ENCODE results near the gene ANKRD13C.

ANKRD13C gene

GRCh38 chr1:70256664-70257063 lies 97.9 kb downstream of the ANKRD13C start:
- DNase-seq (ENCODE audit: low read depth): no peak
- in situ Hi-C loops (cut with HindIII; ENCODE audit: low sequenced_read_pairs): no loop called here
- no peak overlapping the region for H3K4me3 ChIP-seq (ENCODE audit: low read depth, low read length)
- TF ChIP-seq, protein P1, sequence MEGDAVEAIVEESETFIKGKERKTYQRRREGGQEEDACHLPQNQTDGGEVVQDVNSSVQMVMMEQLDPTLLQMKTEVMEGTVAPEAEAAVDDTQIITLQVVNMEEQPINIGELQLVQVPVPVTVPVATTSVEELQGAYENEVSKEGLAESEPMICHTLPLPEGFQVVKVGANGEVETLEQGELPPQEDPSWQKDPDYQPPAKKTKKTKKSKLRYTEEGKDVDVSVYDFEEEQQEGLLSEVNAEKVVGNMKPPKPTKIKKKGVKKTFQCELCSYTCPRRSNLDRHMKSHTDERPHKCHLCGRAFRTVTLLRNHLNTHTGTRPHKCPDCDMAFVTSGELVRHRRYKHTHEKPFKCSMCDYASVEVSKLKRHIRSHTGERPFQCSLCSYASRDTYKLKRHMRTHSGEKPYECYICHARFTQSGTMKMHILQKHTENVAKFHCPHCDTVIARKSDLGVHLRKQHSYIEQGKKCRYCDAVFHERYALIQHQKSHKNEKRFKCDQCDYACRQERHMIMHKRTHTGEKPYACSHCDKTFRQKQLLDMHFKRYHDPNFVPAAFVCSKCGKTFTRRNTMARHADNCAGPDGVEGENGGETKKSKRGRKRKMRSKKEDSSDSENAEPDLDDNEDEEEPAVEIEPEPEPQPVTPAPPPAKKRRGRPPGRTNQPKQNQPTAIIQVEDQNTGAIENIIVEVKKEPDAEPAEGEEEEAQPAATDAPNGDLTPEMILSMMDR (IDR thresholded peaks at IDR 0.05; ENCODE audit: low read depth, low read length, missing control alignments): no peak

DNA sequence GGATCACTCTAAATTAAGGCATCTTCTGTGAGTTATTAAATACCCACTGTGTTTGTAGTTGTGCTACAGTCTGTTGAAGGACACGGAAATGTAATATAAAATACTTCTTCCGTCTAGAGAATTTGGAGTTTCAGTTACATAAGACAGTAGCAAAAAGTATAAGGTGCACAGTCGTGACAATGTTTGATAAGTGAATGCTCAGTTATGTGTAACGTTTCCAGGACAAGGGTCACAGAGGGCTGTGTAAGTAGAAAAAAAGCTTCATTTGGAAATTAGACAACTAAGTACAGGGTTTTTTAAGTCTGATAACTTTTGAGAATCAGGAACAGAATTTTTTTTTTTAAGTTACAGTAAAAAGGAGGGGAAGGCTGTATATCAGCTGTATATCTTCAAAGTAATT lies 105.8 kb downstream of the ANKRD13C start:
- TF ChIP-seq, protein P1 (IDR thresholded peaks at IDR 0.05; ENCODE audit: low read depth, low read length, missing control alignments): no peak
- no peak for DNase-seq (ENCODE audit: low read depth)
- in situ Hi-C loops (cut with HindIII; ENCODE audit: low sequenced_read_pairs): loop anchor here (25.0 kb wide), 1 partner anchor 814 kb away; no protein-coding TSS in a partner anchor
- H3K4me3 ChIP-seq (ENCODE audit: low read depth, low read length): no peak overlapping the region

DNA sequence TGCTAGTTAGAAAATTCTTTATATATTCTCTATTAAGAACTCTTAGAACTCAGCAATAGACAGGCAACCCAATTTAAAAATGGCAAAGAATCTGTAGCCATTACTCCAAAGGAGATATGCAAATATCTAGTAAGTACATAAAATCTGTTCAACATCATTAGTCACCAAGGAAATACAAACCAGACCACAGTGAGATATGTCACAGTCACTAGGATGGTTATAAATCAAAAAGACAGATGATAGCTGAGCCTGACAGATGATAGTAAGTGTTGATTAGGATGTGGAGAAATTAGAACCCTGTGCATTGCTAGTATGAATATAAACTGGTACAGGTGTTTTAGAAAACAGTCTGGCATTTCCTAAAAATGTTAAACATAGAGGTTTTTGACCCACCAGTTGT lies 106.8 kb downstream of the ANKRD13C start:
- in situ Hi-C loops (cut with HindIII; ENCODE audit: low sequenced_read_pairs): loop anchor here (25.0 kb wide), 1 partner anchor 815 kb away; no protein-coding TSS in a partner anchor
- no peak for DNase-seq (ENCODE audit: low read depth)
- TF ChIP-seq, protein P1 (IDR thresholded peaks at IDR 0.05; ENCODE audit: low read depth, low read length, missing control alignments): no peak
- H3K4me3 ChIP-seq (ENCODE audit: low read depth, low read length): no peak overlapping the region

DNA sequence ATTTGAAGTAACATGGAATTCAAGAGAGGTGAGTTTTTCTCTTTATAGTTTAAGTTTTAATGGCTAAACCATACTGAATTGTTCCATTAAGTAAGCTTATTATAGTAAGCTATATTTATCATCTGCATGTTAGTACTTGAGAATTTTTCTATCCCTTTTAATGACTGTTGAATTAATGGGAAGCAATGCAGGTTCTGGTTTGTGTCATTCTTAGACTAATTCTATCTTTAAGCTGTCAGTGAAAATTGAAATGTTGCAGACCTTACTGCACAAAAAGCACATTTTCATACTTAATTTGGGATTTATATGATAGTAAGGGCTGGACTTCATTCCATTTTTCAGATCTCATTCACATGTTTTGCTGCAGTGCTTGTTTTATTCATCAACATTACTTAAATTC lies 107.4 kb downstream of the ANKRD13C start:
- H3K4me3 ChIP-seq (ENCODE audit: low read depth, low read length): no peak overlapping the region
- TF ChIP-seq, protein P1 (IDR thresholded peaks at IDR 0.05; ENCODE audit: low read depth, low read length, missing control alignments): no peak
- in situ Hi-C loops (cut with HindIII; ENCODE audit: low sequenced_read_pairs): loop anchor here (25.0 kb wide), 1 partner anchor 815 kb away; no protein-coding TSS in a partner anchor
- no peak for DNase-seq (ENCODE audit: low read depth)

- in situ Hi-C loops (cut with HindIII; ENCODE audit: low sequenced_read_pairs): loop anchor here (25.0 kb wide), 1 partner anchor 822 kb away; no protein-coding TSS in a partner anchor
- TF ChIP-seq, protein P1 (IDR thresholded peaks at IDR 0.05; ENCODE audit: low read depth, low read length, missing control alignments): no peak
- no peak for DNase-seq (ENCODE audit: low read depth)
These were observed 114.6 kb downstream of the ANKRD13C start for GRCh38 chr1:70239940-70240339.

DNA sequence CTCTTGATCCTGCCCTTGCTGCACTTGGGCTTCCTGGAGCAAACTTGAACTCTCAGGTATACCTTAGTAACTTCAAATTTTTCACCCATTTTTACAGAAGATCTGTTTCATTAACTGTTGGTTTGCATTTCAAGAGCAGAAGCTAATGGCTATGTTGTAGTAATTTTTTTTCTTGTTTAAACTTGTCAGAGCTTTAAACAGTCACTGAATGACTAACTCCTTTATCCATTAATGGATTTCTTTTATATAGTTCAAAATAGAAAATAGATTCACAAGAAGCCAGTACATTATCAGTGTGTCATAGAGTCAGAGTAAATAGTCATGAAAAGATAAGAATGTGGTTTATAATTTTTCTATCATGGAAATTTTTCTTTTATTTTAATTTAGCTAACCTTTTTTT lies 119.8 kb downstream of the ANKRD13C start:
- in situ Hi-C loops (cut with HindIII; ENCODE audit: low sequenced_read_pairs): loop anchor here (25.0 kb wide), 1 partner anchor 828 kb away; no protein-coding TSS in a partner anchor

More at GRCh38 chr1:70239940-70240339, 114.6 kb downstream of the ANKRD13C start:
- H3K4me3 ChIP-seq (ENCODE audit: low read depth, low read length): no peak overlapping the region

More for the DNA sequence above, 119.8 kb downstream of the ANKRD13C start:
- no peak for DNase-seq (ENCODE audit: low read depth)
- H3K4me3 ChIP-seq (ENCODE audit: low read depth, low read length): no peak overlapping the region
- TF ChIP-seq, protein P1 (IDR thresholded peaks at IDR 0.05; ENCODE audit: low read depth, low read length, missing control alignments): no peak

Data from astrocyte of the cerebellum (primary cell).